ENCODE data around the gene FKBP2.

Gene FKBP2

GRCh38 chr11:64250415-64251015 is 9.6 kb downstream of the FKBP2 start:
- DNase-seq = no peak

GRCh38 chr11:64251016-64251752 is 10.3 kb downstream of the FKBP2 start, which contains the start of gene PLCB3:
Gene PLCB3, plus strand, starts transcription at chr11:64251530. Its CDS starts 120 bp downstream, at chr11:64251650.
- peak; percentile 78 for DNase-seq

- no peak for DNase-seq
These were observed 10.8 kb downstream of the FKBP2 start for GRCh38 chr11:64251753-64252002.

GRCh38 chr11:64252003-64252872 is 11.3 kb downstream of the FKBP2 start:
- peak; percentile 62 for DNase-seq

GRCh38 chr11:64253043-64253442 is 12.1 kb downstream of the FKBP2 start:
- no peak for DNase-seq

GRCh38 chr11:64253481-64253880 is 12.6 kb downstream of the FKBP2 start:
- DNase-seq = no peak

- no peak for DNase-seq
These were observed 13.4 kb downstream of the FKBP2 start for GRCh38 chr11:64254326-64254725.

GRCh38 chr11:64255135-64256128 is 14.5 kb downstream of the FKBP2 start:
- no peak for DNase-seq

GRCh38 chr11:64256300-64256699 is 15.4 kb downstream of the FKBP2 start:
- no peak for DNase-seq

- DNase-seq = no peak
These were observed 17.5 kb downstream of the FKBP2 start for GRCh38 chr11:64258356-64258755.

- DNase-seq = no peak
These were observed 18.1 kb downstream of the FKBP2 start for GRCh38 chr11:64258946-64259532.

- no peak for DNase-seq
These were observed 18.7 kb downstream of the FKBP2 start for GRCh38 chr11:64259533-64260067.

- DNase-seq = no peak
These were observed 19.3 kb downstream of the FKBP2 start for GRCh38 chr11:64260147-64260708.

- no peak for DNase-seq
These were observed 20.7 kb downstream of the FKBP2 start for GRCh38 chr11:64261556-64262080.

GRCh38 chr11:64262271-64263002 is 21.5 kb downstream of the FKBP2 start:
- no peak for DNase-seq

GRCh38 chr11:64263021-64263946 is 22.4 kb downstream of the FKBP2 start:
- no peak for DNase-seq

- no peak for DNase-seq
These were observed 23.0 kb downstream of the FKBP2 start for GRCh38 chr11:64263947-64264317.

- DNase-seq = no peak
These were observed 23.5 kb downstream of the FKBP2 start for GRCh38 chr11:64264371-64264852.

All from stimulated activated CD8-positive, alpha-beta memory T cell treated with anti-CD3 and anti-CD28 coated beads, Interleukin-4, amount 100 ng/mL, for 48 hours (primary cell).